Liver (tissue), 3 donors: ENCODE measurements around the gene GCLM.

Experiments used
- EGR1 ChIP-seq, 2 donors: IDR thresholded peaks; 2 replicates each; pipeline ENCODE4 v1.6.1; 2016 to 2018; ENCODE audit warnings: antibody characterized with exemption in 2 of 2, low read depth in 2 of 2
- FOXA2 ChIP-seq: IDR thresholded peaks from 2 replicates; pipeline ENCODE4 v1.6.1; 2016; ENCODE audit warnings: antibody characterized with exemption
- GABPA ChIP-seq, 2 donors: IDR thresholded peaks in 1 of 2; conservative IDR thresholded peaks in 1 of 2; 2 replicates each; pipeline ENCODE4 v1.6.1; 2016; ENCODE audit warnings: antibody characterized with exemption in 2 of 2, mild to moderate bottlenecking in 1 of 2, moderate library complexity in 1 of 2
- HNF4A ChIP-seq, 2 donors: conservative IDR thresholded peaks; 2 replicates each; pipeline ENCODE4 v1.6.1; 2016; ENCODE audit warnings: antibody characterized with exemption in 2 of 2, mild to moderate bottlenecking in 2 of 2
- JUND ChIP-seq, 2 donors: IDR thresholded peaks; 2 replicates each; pipeline ENCODE4 v1.6.1; 2016; ENCODE audit warnings: antibody characterized with exemption in 2 of 2
- NR2F2 ChIP-seq: IDR thresholded peaks from 2 replicates; pipeline ENCODE4 v1.6.1; 2016; ENCODE audit warnings: antibody characterized with exemption
- RAD21 ChIP-seq, 2 donors: IDR thresholded peaks; 2 replicates each; pipeline ENCODE4 v1.6.1; 2016; ENCODE audit warnings: antibody characterized with exemption in 2 of 2, mild to moderate bottlenecking in 2 of 2
- SP1 ChIP-seq: IDR thresholded peaks from 2 replicates; pipeline ENCODE4 v1.6.1; 2018; ENCODE audit warnings: antibody characterized with exemption, mild to moderate bottlenecking
- TAF1 ChIP-seq: conservative IDR thresholded peaks from 2 replicates; pipeline ENCODE4 v1.6.1; 2016; ENCODE audit warnings: antibody characterized with exemption, mild to moderate bottlenecking
- TF ChIP-seq, protein P1 (sequence below): fragments of 150-350 bp; IDR thresholded peaks from 2 replicates; pipeline ENCODE4 v1.5.1; 2017; ENCODE audit warnings: improper control_type of control experiment, low read depth, low read length; ENCODE audit not compliant: missing input control
- TF ChIP-seq, protein P2 (sequence below): IDR thresholded peaks from 2 replicates; pipeline ENCODE4 v1.6.1; 2016; ENCODE audit warnings: antibody characterized with exemption
- TF ChIP-seq, protein P3 (sequence below): IDR thresholded peaks from 2 replicates; pipeline ENCODE4 v1.6.1; 2016; ENCODE audit warnings: antibody characterized with exemption, mild to moderate bottlenecking
- TF ChIP-seq, protein P4 (sequence below): IDR thresholded peaks from 2 replicates; pipeline ENCODE4 v1.6.1; 2016; ENCODE audit warnings: antibody characterized with exemption
- TF ChIP-seq, protein P5 (sequence below): IDR thresholded peaks from 2 replicates; pipeline ENCODE4 v1.6.1; 2016; ENCODE audit warnings: antibody characterized with exemption
- donor health status: healthy.
- donor health status: healthy.

DNA sequence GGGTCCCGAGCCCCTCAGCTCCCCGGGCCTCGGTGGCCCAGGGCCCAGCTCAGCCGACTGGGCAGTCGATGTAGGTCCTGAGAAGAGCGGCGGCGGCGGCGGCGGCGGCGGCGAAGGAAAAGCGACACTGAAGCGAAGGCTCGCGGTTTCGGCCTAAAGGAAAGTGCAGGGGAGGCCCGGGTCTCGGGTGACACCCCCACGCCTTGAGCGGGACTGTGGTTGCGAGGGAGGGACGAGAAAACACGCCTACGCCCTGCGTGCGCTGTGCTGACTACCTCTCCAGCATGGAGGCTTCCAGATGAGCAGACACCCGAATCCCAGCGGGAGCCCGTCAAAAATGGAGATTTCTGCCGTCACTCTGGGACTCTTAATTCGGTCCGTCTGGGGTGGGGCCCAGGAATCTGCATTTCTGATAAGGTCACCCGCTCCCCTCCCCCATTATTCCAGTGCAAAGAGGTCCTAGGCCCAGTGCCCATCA, 61.4 kb downstream of the GCLM start:
- TF ChIP-seq, protein P1, sequence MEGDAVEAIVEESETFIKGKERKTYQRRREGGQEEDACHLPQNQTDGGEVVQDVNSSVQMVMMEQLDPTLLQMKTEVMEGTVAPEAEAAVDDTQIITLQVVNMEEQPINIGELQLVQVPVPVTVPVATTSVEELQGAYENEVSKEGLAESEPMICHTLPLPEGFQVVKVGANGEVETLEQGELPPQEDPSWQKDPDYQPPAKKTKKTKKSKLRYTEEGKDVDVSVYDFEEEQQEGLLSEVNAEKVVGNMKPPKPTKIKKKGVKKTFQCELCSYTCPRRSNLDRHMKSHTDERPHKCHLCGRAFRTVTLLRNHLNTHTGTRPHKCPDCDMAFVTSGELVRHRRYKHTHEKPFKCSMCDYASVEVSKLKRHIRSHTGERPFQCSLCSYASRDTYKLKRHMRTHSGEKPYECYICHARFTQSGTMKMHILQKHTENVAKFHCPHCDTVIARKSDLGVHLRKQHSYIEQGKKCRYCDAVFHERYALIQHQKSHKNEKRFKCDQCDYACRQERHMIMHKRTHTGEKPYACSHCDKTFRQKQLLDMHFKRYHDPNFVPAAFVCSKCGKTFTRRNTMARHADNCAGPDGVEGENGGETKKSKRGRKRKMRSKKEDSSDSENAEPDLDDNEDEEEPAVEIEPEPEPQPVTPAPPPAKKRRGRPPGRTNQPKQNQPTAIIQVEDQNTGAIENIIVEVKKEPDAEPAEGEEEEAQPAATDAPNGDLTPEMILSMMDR = no peak
- TF ChIP-seq, protein P2, sequence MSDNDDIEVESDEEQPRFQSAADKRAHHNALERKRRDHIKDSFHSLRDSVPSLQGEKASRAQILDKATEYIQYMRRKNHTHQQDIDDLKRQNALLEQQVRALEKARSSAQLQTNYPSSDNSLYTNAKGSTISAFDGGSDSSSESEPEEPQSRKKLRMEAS = no peak
- TF ChIP-seq, protein P3, sequence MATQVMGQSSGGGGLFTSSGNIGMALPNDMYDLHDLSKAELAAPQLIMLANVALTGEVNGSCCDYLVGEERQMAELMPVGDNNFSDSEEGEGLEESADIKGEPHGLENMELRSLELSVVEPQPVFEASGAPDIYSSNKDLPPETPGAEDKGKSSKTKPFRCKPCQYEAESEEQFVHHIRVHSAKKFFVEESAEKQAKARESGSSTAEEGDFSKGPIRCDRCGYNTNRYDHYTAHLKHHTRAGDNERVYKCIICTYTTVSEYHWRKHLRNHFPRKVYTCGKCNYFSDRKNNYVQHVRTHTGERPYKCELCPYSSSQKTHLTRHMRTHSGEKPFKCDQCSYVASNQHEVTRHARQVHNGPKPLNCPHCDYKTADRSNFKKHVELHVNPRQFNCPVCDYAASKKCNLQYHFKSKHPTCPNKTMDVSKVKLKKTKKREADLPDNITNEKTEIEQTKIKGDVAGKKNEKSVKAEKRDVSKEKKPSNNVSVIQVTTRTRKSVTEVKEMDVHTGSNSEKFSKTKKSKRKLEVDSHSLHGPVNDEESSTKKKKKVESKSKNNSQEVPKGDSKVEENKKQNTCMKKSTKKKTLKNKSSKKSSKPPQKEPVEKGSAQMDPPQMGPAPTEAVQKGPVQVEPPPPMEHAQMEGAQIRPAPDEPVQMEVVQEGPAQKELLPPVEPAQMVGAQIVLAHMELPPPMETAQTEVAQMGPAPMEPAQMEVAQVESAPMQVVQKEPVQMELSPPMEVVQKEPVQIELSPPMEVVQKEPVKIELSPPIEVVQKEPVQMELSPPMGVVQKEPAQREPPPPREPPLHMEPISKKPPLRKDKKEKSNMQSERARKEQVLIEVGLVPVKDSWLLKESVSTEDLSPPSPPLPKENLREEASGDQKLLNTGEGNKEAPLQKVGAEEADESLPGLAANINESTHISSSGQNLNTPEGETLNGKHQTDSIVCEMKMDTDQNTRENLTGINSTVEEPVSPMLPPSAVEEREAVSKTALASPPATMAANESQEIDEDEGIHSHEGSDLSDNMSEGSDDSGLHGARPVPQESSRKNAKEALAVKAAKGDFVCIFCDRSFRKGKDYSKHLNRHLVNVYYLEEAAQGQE = peak; percentile 28
- TF ChIP-seq JUND (IDR thresholded peaks at IDR 0.05) (peak in 1 of 2 donors; percentile 10), FOXA2 (no peak), RAD21 (IDR thresholded peaks at IDR 0.05) (no peak), EGR1 (IDR thresholded peaks at IDR 0.05; ENCODE audit: low read depth in 2 of 2) (no peak), NR2F2 (peak; percentile 28), SP1 (peak; percentile 8), TAF1 (peak; percentile 49), GABPA (IDR thresholded peaks at IDR 0.05 in 1 of 2, conservative IDR thresholded peaks at IDR 0.05 in 1 of 2) (no peak), HNF4A (conservative IDR thresholded peaks at IDR 0.05) (no peak)
- TF ChIP-seq, protein P4, sequence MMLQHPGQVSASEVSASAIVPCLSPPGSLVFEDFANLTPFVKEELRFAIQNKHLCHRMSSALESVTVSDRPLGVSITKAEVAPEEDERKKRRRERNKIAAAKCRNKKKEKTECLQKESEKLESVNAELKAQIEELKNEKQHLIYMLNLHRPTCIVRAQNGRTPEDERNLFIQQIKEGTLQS = no peak
- TF ChIP-seq, protein P5, sequence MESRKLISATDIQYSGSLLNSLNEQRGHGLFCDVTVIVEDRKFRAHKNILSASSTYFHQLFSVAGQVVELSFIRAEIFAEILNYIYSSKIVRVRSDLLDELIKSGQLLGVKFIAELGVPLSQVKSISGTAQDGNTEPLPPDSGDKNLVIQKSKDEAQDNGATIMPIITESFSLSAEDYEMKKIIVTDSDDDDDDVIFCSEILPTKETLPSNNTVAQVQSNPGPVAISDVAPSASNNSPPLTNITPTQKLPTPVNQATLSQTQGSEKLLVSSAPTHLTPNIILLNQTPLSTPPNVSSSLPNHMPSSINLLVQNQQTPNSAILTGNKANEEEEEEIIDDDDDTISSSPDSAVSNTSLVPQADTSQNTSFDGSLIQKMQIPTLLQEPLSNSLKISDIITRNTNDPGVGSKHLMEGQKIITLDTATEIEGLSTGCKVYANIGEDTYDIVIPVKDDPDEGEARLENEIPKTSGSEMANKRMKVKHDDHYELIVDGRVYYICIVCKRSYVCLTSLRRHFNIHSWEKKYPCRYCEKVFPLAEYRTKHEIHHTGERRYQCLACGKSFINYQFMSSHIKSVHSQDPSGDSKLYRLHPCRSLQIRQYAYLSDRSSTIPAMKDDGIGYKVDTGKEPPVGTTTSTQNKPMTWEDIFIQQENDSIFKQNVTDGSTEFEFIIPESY = no peak
